Vagina (tissue), 2 donors: Measurements from ENCODE around the gene PSMD14.

Experiments used
- POLR2A ChIP-seq, 2 donors: fragments of 450-650 bp; IDR thresholded peaks; one replicate each; pipeline ENCODE4 v1.6.1; 2017; ENCODE audit warnings: antibody characterized with exemption in 2 of 2, mild to moderate bottlenecking in 2 of 2, moderate library complexity in 2 of 2
- TF ChIP-seq, protein P1 (sequence below), 3 experiments: fragments of 450-650 bp in 2 of 3; fragments of 200-600 bp in 1 of 3; sonication (generic) in 1 of 3; IDR thresholded peaks; one replicate each; pipeline ENCODE4 v1.5.1; 2017 to 2019; ENCODE audit warnings: antibody characterized with exemption in 3 of 3, mild to moderate bottlenecking in 2 of 3, moderate library complexity in 2 of 3

DNA sequence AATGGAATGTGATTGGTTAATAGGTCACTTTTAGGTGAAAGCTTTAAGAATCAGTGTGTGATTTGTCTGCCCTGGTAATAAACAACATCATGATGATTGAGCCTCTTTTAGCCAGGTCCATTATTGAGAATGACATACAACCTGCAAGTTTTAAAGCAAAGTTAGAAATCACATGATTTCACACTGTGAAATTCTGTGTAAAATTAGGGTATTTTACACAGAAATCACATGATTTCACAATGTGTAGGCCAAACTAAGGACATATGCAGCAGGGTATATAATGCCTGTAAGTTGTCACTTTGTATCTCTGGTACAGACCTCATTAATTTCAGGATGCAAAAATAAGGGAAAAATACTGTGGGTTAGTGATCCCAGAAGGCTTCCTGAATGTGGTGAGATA is 16.7 kb downstream of the PSMD14 start:
- TF ChIP-seq POLR2A (IDR thresholded peaks at IDR 0.05): no peak
- TF ChIP-seq, protein P1, sequence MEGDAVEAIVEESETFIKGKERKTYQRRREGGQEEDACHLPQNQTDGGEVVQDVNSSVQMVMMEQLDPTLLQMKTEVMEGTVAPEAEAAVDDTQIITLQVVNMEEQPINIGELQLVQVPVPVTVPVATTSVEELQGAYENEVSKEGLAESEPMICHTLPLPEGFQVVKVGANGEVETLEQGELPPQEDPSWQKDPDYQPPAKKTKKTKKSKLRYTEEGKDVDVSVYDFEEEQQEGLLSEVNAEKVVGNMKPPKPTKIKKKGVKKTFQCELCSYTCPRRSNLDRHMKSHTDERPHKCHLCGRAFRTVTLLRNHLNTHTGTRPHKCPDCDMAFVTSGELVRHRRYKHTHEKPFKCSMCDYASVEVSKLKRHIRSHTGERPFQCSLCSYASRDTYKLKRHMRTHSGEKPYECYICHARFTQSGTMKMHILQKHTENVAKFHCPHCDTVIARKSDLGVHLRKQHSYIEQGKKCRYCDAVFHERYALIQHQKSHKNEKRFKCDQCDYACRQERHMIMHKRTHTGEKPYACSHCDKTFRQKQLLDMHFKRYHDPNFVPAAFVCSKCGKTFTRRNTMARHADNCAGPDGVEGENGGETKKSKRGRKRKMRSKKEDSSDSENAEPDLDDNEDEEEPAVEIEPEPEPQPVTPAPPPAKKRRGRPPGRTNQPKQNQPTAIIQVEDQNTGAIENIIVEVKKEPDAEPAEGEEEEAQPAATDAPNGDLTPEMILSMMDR (IDR thresholded peaks at IDR 0.05): no peak
